Measurements from ENCODE around the gene DUSP15.

The DUSP15 gene

DNA sequence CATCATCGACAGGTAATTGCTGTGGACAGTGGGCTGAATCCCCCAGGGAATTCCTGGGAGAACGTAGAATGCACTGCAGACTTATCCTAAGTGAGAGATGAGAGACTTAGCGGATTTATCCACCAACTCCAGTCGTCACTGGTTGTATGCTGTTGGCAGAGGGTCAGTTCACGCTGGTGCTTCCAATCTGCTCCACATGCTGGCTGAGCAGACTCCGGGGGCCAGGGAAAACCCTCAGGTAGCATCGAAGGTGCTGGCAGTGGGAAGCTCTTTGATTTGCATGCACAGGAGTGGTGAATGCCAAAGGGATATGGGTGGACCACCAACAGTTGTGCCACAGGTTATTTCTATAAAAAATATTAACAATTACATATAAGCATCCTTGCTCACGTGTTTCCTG is 20.3 kb upstream of the DUSP15 start:
- no peak for DNase-seq

- no peak for DNase-seq
Observed at GRCh38 chr20:31883829-31884228, 13.5 kb upstream of the DUSP15 start.

- DNase-seq: no peak
Observed at GRCh38 chr20:31881945-31882344, 11.6 kb upstream of the DUSP15 start.

- DNase-seq: peak; percentile 63
Observed at GRCh38 chr20:31879143-31879987, 9.0 kb upstream of the DUSP15 start.

GRCh38 chr20:31877684-31878083 is 7.4 kb upstream of the DUSP15 start:
- DNase-seq: no peak

- no peak for DNase-seq
Observed at GRCh38 chr20:31875671-31876070, 5.3 kb upstream of the DUSP15 start.

- DNase-seq: no peak
Observed at GRCh38 chr20:31872406-31872805, 2.1 kb upstream of the DUSP15 start.

DNA sequence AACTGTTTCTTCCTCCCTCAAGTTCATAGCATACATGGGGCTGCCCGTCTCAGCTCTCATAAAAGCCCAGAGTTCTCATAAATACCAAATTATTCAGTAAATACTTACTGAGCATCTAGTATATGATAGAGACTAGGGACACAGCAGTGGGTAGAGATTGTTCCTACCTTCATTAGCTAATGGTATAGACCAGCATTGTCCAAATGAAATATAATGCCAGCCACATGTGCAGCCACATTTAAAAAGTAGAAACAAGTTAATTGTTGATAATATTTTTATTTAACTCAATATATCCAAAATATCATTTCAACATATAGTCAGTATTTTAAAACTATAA is 1.3 kb upstream of the DUSP15 start:
- no peak for DNase-seq

- no peak for DNase-seq
Observed at GRCh38 chr20:31870726-31871617, 645 bp upstream of the DUSP15 start.

DNA sequence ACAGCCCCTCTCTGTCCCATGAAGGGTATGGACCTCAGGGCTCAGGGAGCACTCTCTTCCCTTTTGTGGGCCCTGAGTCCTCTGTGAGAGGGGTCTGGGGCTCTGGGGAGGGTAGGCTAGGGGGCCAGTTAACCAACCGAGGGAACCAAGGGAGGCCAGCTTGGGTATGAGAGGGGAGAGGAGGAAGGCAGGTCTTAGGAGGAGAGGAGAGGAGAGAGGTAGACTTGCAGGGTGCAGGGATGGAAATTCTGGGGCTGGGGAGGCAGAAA is 720 bp downstream of the DUSP15 start:
- DNase-seq: no peak

DNA sequence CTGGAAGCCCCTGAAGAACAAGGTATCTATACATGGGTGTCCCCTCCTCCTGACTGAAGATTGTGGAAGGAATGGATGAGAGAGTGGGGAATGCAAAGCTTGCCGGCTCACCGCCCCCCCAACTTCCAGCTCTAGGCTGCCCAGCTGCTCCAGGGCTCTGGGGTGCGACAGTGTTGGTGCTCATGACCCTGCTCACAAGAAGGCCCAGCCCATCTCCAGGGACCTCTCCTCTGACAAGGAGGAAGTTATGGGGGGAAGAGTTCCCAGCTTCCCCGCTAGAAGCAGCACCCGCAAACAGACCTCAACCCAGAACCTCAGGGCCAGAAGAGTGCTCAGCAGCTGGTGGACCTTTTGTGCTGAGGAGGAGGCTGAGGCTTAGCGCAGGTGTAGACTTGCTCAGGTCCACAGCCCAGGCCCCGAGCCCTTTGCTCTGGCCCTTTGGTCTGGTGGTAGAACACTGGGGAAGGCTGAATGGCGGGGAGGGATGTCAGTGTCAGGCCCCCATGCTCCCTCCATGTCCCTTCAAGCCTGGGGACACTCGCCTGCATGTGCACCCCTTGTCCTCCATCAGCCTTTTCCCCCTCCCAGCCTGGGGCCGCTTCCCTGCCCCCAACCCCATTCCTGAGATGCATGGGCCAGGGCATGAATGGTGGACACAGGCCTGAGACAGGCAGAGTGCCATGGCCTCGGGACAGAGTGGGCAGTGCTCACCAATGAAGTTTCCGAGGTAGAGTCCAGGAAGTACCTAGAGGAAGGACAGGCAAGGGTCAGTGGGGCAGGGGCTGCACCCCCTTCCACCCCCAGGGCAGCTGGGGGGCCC is 1.3 kb downstream of the DUSP15 start:
- no peak for DNase-seq

DNA sequence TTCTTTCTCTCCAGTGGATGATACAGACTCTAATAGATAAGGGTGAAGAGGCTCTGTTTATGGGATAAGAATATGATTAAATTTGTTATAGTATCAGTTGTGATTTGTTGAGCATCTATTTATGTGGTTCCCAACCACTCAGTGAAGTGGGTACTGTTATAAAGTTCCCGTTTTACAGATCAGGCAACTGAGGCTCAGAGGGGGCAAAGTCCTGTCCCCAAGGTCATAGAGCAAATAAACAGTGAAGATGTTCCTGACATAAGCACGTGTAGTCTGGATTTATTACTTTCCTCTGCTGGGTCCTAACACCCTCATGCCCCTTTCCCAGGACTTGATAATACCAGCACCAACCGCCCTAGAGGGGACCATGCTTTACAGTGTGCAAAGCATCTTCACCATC is 4.1 kb downstream of the DUSP15 start:
- DNase-seq: no peak

DNA sequence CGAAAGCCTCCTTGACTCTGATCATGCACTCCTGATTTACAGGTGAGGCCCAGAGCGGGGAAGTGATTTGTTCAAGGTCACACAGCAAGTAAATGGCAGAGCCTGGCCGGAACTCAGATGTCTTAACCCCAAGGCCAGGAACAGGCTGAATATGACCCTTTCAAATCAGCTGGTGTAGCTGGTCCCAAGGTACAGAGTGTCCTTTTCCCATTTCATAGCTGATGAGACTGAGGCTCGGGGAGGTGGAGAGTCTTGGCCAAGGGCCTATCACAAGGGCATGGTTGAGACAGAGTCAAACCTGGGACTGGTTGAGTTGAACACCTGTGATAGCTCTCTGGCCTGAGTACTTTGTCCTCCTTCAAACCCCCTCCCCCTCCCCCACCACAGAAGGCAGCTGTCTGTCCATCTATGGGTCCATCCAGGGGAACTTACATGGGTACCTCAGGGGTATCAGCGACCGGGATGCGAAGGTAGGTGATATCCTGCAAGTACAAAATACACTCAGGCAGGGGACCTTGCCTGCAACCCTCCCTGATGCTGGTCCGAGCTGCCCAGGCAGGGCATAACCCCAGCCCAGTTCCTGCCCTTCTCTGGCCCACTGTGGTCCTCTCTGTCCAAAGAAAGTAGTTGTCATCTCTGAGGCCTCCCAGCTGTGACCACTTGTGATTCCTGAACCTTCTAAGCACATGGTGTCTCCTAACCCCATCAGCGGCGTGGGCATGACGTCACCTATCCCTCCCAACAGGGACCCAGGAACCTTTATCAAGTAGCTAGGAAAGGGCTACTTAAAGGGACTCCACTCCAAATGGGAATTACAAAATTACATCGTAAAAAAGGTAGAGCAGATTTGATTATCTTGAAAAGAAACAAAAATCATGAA is 5.6 kb downstream of the DUSP15 start:
- no peak for DNase-seq

DNA sequence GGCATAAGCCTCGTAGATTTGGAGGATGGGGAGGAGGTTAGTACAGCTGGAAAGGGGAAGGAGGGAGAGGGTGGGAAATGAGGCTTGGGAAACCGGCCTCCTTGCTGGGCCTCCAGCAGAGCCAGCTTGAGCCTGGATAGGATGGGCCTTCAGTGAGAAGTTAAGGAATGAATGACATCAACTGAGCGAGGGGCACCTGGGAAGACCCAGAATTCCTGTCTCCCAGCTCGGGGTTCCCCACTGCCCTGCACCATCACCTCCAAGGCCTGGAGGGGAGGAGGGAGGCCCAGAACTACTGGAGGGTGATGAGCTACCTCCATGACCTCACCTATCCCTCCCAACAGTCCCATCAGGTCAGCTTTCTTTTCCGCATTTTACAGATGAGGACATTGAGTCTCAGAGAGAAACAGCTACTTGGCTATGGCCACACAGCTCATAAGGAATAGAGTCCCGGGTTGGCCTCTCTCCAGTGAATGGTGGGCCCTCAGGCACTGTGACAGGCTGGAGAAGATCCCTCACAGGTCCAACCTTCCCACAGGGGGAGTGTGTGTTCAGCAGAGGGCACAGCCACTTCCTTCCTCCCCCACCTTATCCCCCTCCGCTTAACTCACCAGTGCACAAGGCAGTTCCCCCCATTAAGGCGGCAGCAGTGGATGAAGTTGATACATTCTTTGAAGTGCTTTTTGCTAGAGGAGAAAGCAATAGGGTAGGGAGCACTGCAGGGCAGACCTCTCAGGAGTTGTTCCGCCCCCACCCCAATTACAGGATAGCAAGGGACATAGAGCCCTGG is 6.8 kb downstream of the DUSP15 start:
- no peak for DNase-seq

DNA sequence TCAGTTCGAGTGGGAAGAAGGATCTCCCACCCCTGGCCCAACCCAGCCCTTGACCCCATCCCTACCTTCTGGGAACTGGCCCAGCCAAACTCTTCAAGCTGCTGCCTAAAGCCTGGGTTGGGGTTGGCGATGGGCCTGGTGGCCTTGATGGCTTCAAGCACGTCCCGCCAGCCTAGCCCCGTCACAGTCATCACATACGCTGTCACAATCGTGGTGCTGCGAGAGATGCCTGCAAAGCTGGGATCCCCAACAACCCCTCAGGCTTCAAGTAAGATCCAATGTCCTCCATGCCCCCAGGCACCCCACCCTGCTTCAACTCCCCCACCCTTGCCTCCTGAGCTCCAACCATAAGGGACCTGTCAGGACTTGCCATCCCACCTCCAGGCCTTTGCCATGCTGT is 7.8 kb downstream of the DUSP15 start:
- DNase-seq: no peak

GRCh38 chr20:31862157-31862470 is 8.2 kb downstream of the DUSP15 start:
- DNase-seq: no peak

DNA sequence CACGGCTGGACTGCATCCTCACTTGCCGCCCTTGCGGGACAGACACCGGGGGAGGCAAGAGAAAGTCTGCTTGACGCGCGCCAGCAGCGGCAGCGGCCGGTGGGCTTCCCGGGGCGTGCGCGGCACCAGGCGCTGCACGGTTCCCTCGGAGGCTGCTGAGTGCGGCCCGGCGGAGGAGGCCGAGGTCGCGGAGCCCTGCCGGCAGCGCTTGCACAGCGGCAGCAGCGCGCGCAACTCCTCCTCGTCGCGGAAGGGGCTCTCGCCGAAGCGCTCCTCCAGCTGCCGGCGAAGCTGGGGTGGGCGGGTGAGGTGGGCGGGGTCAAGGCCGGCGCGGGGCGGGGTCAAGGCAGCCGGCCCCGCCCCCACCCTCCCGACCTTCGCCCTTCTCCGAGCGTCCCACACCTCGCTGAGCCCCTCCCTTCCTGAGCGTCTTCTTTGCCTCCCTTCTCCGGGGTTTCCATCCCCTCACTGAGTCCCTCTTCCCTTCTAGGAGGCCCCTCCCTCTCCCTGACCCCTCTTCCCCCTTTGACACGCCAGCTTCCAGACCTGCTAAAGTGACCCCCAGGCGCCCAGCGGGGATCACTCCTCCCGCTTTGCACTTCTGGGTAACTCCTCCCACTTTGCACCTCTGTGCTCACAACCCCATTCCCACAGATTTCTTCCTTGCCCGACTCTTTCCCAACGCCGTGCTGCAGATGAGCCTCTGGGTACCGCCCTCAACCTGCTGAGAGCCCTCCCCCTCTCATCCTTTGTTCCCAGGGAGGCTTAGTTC is 8.8 kb downstream of the DUSP15 start:
- DNase-seq: no peak

GRCh38 chr20:31861135-31861384 is 9.3 kb downstream of the DUSP15 start:
- DNase-seq: no peak

- no peak for DNase-seq
Observed at GRCh38 chr20:31860390-31861134, 9.8 kb downstream of the DUSP15 start.

DNA sequence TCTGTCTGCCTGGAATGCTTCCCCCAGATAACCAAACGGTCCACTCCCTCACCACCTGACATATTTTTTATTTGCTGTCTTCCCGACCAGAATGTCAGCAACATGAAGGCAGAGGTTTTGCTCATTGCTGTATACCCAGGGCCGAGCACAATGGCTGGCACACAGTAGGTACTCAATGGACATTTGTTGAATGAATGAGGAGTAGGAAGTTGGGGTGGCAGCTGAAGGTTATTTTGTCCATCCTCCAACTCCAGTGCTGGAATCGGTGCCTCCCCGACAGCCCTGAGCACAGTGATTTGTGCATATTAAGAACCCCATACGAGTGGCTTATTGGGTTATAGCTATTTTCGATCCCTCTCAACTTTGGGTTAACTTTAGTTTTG is 10.3 kb downstream of the DUSP15 start:
- DNase-seq: no peak
